ENCODE measurements around the gene BCAR1.
"Not testable (repeated sequence)": the region's sequence is repeated elsewhere in the genome, so short reads cannot be mapped to it uniquely, and the experiment has no call there.

The BCAR1 gene

DNA sequence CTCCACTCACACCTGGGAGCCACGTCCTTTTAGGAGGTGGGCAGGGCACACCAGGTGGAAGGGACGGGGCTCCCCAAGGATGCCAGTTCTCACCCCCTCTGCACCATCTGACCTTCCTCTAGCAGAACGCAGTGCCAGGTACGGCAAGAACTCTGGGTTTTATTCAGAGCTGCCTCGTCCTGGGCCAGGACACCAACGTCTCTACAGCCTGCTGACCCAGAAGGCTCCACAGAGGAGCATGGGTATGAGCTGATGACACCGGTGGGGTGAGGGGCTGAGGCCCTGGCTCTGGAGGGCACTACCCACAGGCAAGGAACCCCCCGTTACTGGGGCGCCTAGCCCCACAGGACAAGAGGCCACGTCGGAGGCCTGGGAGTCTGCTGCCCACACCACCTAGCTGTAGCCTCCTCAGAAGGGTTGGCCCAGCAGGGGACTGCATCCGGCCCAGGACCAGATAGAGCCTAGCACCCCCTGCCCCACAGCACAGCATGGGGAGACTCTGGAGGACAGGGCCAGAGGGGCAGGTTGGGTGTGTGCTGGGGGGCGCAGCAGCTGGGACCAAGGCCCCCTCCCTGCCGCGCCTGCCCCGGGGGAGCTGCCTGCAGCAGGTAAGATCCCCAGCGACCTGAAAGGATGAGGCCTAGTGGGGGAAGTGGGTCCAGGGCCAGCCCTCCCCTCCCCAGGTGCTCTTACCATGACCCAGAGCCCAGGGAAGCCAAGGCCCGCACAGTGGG is 13.9 kb downstream of the BCAR1 start:
- no peak for DNase-seq

DNA sequence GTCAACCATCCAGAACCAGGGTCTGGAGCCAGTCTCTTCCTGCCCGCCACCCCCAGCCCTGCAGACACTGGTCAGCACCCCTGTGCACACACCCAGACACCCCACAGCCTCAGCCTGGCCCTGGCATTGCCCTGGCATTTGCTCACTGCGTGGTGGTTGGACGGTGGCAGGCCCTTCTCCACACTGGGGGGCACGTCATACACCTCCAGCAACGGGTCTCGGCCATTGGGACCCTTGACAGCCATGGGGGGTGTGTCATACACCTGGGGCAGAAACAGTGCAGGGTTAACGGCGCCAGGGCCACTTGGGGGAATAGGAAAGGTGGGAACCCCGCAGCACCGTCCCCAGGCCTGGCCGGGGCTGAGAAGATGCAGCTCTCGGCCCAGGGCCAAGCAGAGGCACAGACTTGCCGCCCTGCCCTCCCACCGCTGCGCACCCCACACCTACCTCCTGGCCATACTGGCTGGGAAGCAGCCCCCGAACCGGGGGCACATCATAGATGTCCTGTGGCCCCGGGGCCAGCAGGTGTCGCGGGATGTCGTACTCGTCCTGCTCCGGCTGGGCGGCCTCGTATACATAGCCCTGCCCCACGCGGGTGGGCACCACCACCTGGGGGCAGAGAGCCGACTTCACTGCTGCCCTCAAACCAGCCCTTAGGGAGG is 14.6 kb downstream of the BCAR1 start:
- DNase-seq, result no peak

DNA sequence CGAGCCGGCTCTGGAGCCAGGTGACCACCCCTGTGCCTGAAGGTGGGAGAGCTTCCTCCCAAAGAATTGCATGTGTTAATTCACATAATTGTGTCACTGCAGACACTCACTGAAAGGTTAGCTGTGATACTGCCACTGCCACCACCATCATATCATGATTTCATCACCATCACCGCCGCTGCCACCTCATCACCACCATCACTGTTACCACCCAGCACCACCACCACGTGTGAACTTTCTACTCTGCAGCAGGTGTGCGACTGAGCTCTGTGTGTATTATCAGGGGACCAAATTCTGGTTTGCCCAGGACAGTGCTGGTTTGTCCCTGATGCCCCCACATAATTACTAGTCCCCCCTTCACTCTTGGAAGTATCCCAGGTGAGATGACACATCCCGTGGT is 15.2 kb downstream of the BCAR1 start:
- no peak for DNase-seq

DNA sequence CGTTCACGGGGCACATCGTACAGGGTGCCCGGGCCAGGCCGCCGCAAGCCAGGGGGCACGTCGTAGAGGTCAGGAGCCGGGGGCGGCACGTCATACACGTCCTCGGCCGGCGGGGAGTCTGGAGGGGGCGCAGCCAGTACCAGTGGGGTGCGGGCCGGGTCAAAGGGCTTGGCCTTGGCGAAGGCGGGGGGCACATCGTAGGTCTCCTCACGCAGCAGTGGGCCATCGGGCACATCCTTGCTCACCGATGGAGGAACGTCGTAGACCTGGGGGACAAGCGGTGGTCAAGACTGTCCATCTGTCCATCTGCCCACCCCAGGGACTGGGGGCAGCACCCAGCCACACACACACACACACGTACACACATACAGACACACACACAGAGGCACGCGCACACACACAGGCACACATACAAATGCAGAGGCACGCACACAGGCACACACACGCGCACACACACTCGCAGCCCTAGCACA is 15.7 kb downstream of the BCAR1 start:
- DNase-seq, result no peak

DNA sequence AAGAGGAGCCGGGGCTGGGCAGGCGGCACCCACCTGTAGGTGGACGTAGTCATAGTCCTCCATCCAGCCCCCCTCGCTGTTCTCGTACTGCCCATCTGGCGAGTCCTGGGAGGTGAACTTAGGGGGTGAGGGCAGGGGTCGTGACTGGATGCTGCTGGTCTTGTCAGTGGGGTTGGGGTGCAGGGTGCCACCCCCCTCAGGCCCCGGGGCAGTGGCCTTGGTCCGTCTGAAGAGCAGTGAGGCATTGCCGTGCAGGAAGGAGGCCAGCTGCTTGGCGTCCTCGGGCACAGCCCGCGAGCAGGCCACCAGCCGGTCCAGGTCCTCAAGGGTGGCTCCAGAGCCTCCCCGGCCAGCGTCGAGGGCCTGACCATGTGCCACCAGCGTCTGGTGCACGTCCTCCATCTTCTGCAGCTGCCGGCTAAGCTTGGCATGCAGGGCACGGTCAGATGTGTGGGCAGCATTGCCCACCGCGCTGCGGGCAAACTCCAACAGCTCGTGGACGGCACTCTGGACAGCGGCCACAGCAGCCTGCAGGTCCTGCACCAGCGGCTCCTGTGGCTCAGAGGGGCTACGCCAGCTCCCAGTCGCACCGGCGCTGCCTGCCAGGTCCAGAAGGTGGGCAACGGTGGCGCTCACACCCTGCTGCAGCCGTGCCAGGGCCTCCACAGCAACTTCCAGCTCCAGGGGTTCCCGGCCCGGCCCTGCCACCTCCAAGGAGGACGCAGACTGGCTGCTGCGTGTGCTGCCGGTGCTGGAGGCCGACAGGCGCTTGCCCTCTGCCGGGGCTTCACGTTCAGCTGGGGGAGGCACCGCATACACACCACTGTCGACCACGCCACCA is 16.3 kb downstream of the BCAR1 start:
- no peak for DNase-seq

DNA sequence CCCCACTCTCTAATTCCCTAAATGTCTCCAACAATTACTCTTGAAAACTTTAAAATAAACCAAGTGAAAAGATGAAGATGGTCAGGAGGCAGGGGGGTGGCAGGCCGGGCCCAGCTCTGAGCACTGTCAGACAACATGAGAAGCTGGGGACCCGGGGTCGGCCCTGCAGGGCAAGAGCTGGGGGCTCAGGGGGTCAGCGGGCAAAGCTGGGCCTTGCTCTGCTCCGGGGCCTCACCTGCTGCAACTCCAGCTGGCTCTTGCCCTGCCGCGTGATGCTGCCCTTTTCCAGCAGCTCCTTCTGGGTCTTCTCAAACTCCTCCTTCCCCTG is 17.8 kb downstream of the BCAR1 start:
- no peak for DNase-seq

GRCh38 chr16:75231570-75231969 is 19.9 kb downstream of the BCAR1 start:
- DNase-seq, result no peak

DNA sequence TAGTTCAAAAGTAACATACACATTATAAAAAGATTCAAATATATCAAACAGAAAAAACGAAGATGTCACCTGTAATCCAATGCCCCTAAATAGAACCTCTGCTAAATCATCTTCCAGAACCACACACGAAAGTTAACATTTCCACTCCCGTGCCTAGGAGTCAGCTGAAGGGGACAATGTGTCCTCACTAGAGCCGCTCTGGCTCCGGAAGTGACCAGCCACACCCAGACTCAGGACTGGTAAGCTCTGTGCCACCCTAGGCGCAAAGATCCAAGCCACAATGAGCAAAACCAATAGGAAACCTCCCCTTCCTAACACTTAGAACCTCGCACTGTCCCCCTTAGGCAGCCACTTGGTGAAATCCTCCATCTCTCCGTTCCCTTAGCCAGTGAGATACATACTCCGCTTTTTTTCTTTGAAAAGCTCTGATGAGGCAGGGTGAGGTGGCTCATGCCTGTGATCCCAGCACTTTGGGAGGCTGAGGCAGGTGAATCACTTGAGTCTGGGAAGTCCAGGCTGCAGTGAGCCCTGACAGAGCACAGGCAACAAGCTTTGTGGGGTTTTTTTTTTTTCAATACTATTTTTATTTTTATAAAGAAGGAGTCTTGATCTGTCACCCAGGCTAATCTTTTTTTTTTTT is 20.8 kb downstream of the BCAR1 start:
- DNase-seq, result no peak

DNA sequence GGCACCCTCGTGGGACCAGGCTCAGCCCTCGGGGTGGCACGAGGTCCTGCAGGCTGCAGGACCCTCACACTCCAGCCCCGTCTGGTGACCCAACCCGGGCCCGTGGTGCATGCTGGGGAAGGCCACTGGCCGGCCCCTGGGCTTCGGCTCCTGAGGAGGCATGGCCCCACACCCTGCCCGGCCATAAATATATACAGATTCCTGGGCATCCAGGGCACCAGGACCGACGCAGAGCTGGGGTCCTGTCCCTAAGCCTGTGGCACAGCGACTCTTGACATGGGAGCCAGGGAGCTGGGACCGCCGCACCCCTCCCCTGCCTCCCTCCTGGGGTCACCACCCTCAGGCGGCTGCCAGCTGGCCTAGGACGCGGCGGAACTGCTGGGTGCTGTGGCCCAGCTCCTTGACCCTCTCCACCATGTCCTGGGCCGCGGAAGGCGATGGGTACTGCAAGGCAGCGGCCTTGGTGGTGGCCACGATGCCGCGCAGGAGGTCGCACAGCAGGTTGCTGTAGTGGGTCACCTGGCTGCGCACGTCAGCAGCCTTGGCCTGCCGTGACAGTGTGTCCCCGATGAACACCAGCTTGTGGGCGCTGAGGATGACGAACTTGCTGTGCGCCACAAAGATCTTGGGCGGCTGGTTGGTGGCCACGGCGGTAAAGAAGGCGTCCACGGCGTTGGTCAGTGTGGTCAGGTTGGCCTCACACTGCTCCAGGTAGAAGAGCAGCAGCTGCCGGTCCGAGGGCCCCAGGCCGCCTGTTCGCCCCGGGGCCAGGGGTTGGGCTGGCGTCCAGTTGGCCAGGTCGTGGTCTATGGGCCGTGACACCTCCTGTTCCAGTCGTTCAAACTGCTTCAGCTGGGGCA is 22.0 kb downstream of the BCAR1 start:
- DNase-seq, result no peak

- DNase-seq, result no peak
Observed at GRCh38 chr16:75228143-75228976, 23.1 kb downstream of the BCAR1 start.

- no peak for DNase-seq
Observed at GRCh38 chr16:75227361-75228142, 23.9 kb downstream of the BCAR1 start.

- DNase-seq, result no peak
Observed at GRCh38 chr16:75226550-75227360, 24.7 kb downstream of the BCAR1 start.

- no peak for DNase-seq
Observed at GRCh38 chr16:75225678-75226515, 25.5 kb downstream of the BCAR1 start.

- no peak for DNase-seq
Observed at GRCh38 chr16:75225092-75225491, 26.3 kb downstream of the BCAR1 start.

- DNase-seq, result no peak
Observed at GRCh38 chr16:75224306-75225082, 26.9 kb downstream of the BCAR1 start.

DNA sequence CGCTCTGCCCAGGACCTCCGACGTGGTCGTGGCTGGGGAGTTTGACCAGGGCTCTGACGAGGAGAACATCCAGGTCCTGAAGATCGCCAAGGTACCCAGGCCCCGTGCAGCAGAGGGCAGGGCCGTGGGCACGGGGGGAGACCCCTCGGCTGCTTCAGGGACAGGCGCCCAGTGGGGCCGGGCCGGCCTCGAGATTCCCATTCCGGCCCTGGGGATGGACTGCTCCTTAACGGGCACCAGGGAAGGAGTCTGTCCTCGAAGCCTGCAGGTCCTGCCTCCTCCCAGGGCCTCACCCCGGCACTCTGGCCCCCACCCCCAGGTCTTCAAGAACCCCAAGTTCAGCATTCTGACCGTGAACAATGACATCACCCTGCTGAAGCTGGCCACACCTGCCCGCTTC is 28.3 kb downstream of the BCAR1 start:
- not testable (repeated sequence) for DNase-seq

GRCh38 chr16:75222271-75222783 is 29.1 kb downstream of the BCAR1 start:
- DNase-seq, result no peak

GRCh38 chr16:75219838-75220237 is 31.6 kb downstream of the BCAR1 start:
- DNase-seq, result no peak
